ENCODE results near the gene UBE2S.

Gene UBE2S

GRCh38 chr19:55382013-55382412 lies 25.6 kb downstream of the UBE2S start:
- DNase-seq: no peak

- no peak for DNase-seq
These were observed 28.4 kb downstream of the UBE2S start for GRCh38 chr19:55379174-55379573.

- no peak for DNase-seq
These were observed 30.0 kb downstream of the UBE2S start for GRCh38 chr19:55377356-55378131.

GRCh38 chr19:55376241-55376933 lies 31.2 kb downstream of the UBE2S start, which contains the start of gene TMEM190:
TMEM190 (plus strand) TSS chr19:55376826; CDS start chr19:55376854, 28 bp downstream.
- no peak for DNase-seq

- no peak for DNase-seq
These were observed 33.4 kb downstream of the UBE2S start for GRCh38 chr19:55373993-55374757.

GRCh38 chr19:55373306-55373992 lies 34.1 kb downstream of the UBE2S start:
- DNase-seq: no peak

- DNase-seq: no peak
These were observed 35.1 kb downstream of the UBE2S start for GRCh38 chr19:55372316-55373081.

GRCh38 chr19:55370305-55370988 lies 37.1 kb downstream of the UBE2S start, which contains the start of gene IL11:
IL11 (minus strand) TSS chr19:55370463; CDS start chr19:55370310, 153 bp downstream.
- no peak for DNase-seq

- DNase-seq: no peak
These were observed 37.8 kb downstream of the UBE2S start for GRCh38 chr19:55369653-55370304.

GRCh38 chr19:55368701-55369563 lies 38.7 kb downstream of the UBE2S start:
- no peak for DNase-seq

GRCh38 chr19:55368106-55368505 lies 39.5 kb downstream of the UBE2S start:
- DNase-seq: no peak

GRCh38 chr19:55366790-55367189 lies 40.8 kb downstream of the UBE2S start:
- DNase-seq: no peak

- DNase-seq: no peak
These were observed 41.6 kb downstream of the UBE2S start for GRCh38 chr19:55365964-55366363.

GRCh38 chr19:55365245-55365644 lies 42.3 kb downstream of the UBE2S start:
- no peak for DNase-seq

GRCh38 chr19:55362990-55363716 lies 44.4 kb downstream of the UBE2S start, which contains the start of gene GARIN5B:
GARIN5B (minus strand) TSS chr19:55363260; CDS start chr19:55363066, 194 bp downstream.
- DNase-seq: no peak

- no peak for DNase-seq
These were observed 45.2 kb downstream of the UBE2S start for GRCh38 chr19:55362174-55362989.

GRCh38 chr19:55360902-55361301 lies 46.7 kb downstream of the UBE2S start:
- DNase-seq: no peak
